ENCODE data around the gene ZXDB.
"Not testable (repeated sequence)": the region's sequence is repeated elsewhere in the genome, so short reads cannot be mapped to it uniquely, and the experiment has no call there.

The ZXDB gene

GRCh38 chrX:57591284-57592159 is at the start of gene ZXDB:
ZXDB (plus strand) TSS chrX:57592011; CDS start chrX:57592049, 38 bp downstream.
- DNase-seq: not testable (repeated sequence)

GRCh38 chrX:57565198-57565597 is 26.6 kb upstream of the ZXDB start:
- no peak for DNase-seq

GRCh38 chrX:57573754-57574153 is 18.1 kb upstream of the ZXDB start:
- no peak for DNase-seq

GRCh38 chrX:57582948-57583347 is 8.9 kb upstream of the ZXDB start:
- not testable (repeated sequence) for DNase-seq

- no peak for DNase-seq
These were observed 8.3 kb upstream of the ZXDB start for GRCh38 chrX:57583477-57583876.

- DNase-seq: no peak
These were observed 5.5 kb upstream of the ZXDB start for GRCh38 chrX:57586360-57586759.

GRCh38 chrX:57587062-57587461 is 4.7 kb upstream of the ZXDB start:
- DNase-seq: no peak

- no peak for DNase-seq
These were observed 4.2 kb upstream of the ZXDB start for GRCh38 chrX:57587607-57588006.

- not testable (repeated sequence) for DNase-seq
These were observed 516 bp downstream of the ZXDB start for GRCh38 chrX:57592160-57592893.

GRCh38 chrX:57592894-57593215 is 1.0 kb downstream of the ZXDB start:
- DNase-seq: not testable (repeated sequence)

GRCh38 chrX:57595381-57595811 is 3.6 kb downstream of the ZXDB start:
- DNase-seq: no peak

GRCh38 chrX:57596109-57596508 is 4.3 kb downstream of the ZXDB start:
- DNase-seq: no peak

GRCh38 chrX:57596516-57596915 is 4.7 kb downstream of the ZXDB start:
- DNase-seq: no peak

- no peak for DNase-seq
These were observed 15.7 kb downstream of the ZXDB start for GRCh38 chrX:57607295-57608187.

- not testable (repeated sequence) for DNase-seq
These were observed 21.5 kb downstream of the ZXDB start for GRCh38 chrX:57613351-57613750.

GRCh38 chrX:57629438-57629837 is 37.6 kb downstream of the ZXDB start:
- not testable (repeated sequence) for DNase-seq

- DNase-seq: no peak
These were observed 48.8 kb downstream of the ZXDB start for GRCh38 chrX:57640674-57641016.

GRCh38 chrX:57641338-57641737 is 49.5 kb downstream of the ZXDB start:
- DNase-seq: no peak

- no peak for DNase-seq
These were observed 51.9 kb downstream of the ZXDB start for GRCh38 chrX:57643698-57644097.

GRCh38 chrX:57647020-57647419 is 55.2 kb downstream of the ZXDB start:
- DNase-seq: no peak

All from KG1 (cell line).